HTR-8/SVneo (cell line): ENCODE measurements around the gene CERS1.
A peak's percentile ranks its signal among the peaks of the same experiment; 100 is the strongest.

Experiments
- DNase-seq: peaks from one replicate; pipeline ENCODE4 v3.0.0; 2011; ENCODE audit warnings: low spot score, mixed read lengths; ENCODE audit not compliant: insufficient read length
- FAIRE-seq: peaks from 2 replicates; lab custom pipeline; 2011; peaks lifted over from hg19 to GRCh38; lab: Jason Lieb, UNC

Gene CERS1

DNA sequence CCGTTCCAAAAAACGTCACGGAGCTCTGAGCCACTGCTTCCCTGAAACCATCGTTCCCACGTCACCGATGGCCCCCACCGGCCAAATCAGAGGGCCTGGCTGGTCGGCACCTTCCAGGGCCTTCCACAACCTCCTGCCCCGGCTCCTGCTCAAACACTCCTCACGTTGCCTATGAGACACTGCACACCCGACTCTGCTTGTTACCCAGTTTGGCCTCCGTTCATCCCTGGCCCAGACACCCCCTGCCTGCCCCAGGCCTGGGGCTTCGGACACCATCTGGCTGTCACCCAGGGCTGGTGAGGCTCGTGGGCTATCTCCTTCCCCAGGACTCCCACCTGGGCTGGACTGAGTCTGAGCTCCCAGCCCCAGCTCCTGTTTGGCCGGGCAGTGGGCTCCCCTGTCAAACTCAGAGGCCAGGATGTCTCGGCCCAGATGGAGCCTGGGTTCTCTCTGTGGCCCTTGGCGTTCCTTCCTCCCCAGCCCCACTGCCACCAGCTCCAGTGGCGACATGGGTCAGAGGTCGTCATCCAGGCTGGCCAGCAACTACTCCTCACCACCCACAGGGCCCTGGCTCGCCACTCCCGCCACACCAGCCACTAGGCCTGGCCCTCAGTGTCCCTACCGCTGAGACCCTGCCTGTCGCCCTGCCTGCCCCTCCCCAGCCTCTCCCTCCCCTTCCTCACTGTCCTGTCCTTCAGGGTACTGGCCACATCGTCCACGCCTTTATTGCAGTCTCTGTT, 17.7 kb downstream of the CERS1 start:
- DNase-seq, result no peak
- FAIRE-seq, result no peak

DNA sequence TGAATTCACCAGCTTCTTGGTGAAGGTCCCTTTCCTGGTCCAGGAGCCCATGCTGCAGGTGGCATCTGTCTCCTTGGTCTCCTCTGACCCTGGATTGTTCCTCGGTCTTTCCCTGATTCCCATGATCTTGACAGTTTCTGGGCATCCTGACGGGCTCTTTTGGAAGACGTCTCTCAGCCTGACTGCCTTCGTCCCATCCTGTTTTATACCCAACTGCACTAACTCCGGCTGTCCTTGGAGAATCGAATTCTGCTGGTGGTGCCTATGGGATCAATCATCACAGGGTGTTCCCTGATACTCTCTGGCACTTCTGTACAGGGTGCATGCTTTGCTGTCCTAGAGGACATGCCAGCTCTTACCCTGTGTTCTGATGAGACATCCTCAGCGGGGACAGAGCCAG, 19.1 kb downstream of the CERS1 start:
- FAIRE-seq, result no peak
- no peak for DNase-seq

DNA sequence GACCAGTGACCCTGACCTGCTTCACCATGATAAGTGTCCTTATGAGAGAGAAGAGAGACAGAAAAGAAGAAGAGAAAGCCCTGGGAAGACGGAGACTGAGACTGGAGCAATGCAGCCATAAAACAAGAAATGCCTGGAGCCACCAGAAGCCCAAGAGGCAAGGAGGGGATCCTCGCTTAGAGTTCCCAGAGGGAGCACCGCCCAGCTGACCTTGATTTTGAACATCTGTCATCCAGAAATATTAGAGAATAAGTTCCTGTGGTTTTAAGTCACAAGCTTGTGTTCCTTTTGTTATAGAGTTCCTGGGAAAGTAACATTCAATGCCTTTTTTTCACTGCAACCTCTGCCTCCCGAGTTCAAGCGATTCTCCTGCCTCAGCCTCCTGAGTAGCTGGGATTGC, 20.2 kb downstream of the CERS1 start:
- DNase-seq (no peak), FAIRE-seq (no peak)

DNA sequence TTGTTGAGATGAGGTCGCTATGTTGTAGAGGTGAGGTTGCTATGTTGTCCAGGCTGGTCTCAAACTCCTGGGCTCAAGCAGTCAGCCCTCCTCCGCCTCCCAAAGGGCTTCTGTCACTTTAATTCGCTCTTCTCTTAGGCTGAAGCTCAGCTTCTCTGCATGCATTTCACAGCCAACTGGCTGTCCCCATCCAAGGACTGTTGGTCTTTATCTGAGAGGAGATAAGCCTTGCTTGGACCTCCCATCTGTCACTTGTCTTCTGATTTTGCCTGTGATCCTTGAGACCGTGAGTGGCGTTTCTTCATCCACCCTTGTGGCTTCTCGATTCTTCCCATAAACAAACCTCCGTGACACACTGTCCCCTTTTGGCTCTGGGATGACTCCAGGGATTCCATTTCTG, 24.4 kb downstream of the CERS1 start:
- no peak for FAIRE-seq
- no peak for DNase-seq

DNA sequence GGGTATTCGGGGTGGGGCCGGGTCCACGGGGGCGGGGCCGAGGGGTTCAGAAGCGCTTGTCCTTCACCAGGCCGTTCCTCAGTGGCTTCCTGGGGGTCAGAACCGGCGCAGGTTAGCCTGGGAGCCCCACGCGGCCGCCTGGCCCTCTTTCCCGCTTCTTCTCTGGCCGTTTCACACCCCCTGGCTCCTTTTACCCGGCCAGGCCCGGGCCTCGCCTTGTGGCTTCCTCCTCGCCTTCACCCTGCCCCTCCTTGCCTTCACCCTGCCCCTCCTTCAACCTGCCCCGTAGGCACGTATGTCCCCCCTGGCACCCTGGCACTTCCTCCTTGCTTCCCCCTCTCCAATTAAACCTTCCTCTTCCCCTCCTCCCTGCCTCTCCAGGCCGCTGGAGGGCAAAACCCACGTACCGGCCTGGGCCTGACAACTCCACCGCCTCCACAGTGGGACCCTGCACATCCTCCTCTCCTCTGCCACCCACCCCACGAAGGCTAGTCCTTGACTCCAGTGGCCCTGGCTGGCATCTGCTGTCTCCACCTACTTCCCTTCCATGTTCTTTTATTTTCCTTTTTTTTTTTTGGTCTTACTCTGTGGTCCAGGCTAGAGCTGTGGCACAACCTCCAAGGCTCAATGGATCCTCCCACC, 25.3 kb downstream of the CERS1 start:
- no peak for FAIRE-seq

DNA sequence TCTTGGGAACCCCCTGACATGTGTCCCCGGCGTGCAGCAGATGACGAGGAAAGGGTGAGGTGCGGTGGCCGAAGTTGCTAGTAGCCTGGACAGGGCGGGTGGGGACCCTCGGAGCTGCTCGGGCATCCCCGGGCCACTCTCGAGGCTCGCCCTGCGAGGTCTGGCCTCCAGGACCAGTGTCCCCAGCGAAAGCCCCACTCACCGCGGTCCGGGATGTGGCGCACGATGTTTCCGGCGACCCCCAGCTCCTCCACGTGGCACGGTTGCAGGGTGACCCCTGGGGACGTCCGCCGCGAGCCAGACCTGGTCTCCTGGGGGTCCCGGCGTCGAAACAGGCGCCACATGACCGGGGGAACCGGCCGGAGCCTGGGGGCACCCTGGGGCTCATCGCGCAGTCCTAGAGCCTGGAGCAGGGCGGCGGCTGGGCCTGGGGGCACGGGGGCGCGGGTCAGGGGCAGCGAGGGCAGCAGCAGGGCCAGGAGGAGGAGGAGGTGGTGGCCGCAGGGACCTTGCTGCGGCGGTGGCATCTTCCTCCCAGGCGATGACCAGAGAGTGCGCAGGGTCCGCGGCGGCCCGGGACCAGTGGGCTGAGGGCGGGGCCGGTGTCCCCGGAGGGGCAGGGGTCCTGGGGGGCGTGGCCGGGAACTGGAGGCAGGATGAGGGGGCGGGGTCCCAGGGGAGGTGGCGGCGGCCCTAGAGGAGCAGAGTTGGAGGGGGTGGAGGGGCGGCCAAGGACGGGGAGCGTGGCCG, 26.0 kb downstream of the CERS1 start:
- FAIRE-seq (no peak), DNase-seq (no peak)

More for the DNA sequence above, 25.3 kb downstream of the CERS1 start:
- DNase-seq, result no peak

DNA sequence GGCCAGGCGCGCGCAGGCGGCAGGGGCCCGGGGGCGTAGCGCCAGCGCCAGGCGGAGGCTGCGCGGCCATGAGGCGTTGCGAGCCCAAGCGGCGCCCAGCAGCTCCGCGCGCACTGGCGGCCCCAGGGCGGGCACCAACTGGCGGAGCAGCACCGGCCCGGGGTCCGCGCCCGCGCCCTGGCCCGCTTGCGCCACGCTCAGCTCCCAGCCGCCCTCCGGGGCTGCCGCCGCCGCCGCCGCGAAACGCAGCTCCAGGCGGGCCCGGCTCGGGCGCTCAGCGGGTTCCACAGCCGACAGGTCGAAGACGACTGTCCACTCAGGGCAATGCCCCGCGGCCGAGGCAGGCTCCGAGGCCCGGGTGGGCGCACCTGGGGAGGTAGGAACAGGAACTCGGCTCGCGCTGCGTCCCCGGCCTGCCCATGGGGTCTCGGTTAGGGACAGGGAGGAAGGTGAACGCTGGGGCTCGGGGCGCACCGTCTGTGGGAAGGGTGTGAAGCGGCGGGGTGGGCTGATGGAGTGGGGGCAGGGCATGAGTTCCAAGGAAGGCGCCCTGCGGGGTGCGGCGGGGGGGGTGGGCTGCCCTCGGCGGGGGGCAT, 26.8 kb downstream of the CERS1 start:
- no peak for FAIRE-seq
- no peak for DNase-seq

DNA sequence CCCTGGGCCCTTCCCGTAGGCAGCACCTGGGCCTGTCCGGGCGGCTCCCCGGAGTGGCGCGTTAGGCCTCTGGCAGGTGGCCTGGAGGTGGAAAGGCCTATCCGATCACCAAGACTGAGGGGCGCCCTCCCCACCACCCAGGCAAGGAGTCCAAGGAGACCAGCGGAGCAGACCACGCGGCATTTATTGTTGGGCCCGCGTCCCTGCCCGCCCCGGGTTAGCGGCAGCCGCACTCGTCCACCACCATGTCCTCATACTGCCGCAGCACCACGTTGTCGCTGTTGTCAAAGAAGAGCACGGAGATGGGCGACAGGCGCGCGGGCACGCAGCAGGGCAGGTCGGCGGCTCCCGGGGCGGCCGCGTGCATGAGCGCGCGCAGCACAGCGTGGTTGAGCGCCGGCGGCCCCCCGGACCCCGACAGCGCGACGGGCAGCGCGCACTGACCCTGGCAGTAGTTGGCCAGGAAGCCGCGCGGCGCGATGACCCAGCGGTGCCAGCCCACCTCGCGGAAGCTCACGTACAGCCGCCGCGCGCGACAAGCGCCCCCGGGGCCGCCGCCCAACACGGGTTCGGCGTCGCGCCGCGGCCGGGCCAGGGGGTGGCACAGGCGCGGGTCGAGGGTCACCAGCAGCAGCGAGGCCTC, 27.5 kb downstream of the CERS1 start:
- no peak for DNase-seq
- FAIRE-seq, result peak; percentile 26

DNA sequence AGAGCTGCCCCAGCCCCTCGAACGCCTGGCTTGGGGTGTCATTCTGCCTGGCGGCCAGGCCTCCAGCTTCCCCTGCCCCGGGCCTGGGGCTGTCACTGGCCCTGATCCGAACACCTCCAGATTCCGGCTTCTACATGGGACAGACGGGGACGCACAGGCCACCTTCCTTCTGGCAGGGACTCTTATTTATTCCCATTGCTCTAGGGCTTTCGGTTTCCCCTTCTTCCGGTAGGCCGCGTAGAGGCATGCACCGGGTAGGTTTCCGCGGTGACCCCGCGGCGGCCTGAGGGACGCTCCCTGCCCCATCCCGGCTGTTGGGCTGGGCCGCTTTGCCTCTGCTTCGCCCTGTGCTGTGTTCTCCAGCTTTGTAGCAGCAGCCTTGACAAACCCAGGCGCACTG, 28.2 kb downstream of the CERS1 start:
- DNase-seq (no peak), FAIRE-seq (no peak)

DNA sequence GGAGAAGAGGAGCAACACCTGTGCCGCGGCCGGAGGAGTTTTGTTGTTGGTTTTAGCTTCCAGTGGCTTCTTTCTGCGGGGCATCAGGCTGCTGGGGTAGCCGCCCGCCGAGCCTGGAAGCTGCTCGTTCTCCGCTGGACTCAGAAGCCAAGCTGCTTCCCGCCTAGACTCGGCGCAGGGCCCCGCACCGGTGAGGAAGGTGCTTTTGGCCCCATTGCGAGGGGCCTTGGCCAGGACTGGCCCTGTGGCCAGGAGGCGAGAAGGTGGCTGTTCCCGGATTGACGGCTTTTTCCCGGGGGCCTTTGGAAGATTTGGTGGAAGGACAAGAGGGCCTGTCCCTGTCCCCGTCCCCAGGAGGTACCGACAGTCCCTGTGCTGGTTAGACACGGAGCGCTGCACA, 28.8 kb downstream of the CERS1 start:
- DNase-seq (no peak), FAIRE-seq (no peak)

DNA sequence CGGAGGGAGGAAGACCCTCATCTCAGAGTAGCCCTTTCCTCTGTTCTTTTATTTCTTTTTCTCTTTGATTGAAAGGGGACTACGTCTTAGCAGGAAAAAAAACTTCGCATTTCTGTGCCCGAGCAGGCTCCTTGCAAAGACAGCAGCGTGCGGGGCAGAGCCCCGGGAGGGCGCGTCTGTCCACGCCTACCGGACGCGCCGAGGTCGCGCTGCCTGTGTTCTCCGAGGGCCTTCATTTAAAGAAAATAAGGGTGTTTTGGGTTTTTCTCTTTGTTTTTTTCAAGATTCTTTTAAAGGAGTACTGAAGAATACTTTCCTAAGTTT, 29.2 kb downstream of the CERS1 start:
- no peak for FAIRE-seq
- DNase-seq, result no peak

DNA sequence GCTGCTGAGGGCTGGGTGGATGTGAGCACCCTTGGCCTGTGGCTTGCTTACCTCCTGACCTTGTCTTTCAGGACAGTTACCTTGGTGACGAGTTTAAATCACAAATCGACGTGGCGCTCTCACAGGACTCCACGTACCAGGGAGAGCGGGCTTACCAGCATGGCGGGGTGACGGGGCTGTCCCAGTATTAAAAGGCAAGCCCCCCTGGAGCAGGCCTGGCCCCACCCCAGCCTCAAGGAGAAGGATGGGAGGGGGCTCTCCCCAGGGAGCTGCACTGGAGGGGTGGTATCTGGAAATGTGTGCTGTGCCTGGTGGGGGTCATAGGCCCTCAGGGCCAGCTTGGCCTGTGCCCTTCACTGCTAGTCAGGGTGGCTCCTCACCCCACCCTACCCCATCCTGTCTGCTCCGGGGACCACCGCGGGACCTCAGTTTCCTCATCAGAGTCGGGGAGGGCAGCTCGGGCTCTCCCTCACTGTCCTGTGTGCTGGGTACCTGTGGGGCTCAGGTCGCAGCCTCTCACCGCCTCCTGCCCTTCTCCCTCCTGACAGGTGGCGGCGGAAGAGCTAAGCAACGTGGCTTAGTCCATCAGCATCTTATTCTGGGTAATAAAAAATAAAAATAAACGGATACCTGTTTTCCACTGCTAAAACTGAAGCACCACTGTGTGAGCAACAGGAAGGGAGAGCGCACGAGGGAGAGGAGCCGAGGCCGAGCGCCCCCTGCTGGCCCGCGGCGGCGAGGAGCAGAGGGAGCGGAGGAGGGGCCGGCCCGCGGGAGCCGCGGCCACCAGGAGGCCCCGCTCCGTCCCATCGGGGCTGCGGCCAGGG, 29.8 kb downstream of the CERS1 start:
- DNase-seq (peak; percentile 83), FAIRE-seq (no peak)

DNA sequence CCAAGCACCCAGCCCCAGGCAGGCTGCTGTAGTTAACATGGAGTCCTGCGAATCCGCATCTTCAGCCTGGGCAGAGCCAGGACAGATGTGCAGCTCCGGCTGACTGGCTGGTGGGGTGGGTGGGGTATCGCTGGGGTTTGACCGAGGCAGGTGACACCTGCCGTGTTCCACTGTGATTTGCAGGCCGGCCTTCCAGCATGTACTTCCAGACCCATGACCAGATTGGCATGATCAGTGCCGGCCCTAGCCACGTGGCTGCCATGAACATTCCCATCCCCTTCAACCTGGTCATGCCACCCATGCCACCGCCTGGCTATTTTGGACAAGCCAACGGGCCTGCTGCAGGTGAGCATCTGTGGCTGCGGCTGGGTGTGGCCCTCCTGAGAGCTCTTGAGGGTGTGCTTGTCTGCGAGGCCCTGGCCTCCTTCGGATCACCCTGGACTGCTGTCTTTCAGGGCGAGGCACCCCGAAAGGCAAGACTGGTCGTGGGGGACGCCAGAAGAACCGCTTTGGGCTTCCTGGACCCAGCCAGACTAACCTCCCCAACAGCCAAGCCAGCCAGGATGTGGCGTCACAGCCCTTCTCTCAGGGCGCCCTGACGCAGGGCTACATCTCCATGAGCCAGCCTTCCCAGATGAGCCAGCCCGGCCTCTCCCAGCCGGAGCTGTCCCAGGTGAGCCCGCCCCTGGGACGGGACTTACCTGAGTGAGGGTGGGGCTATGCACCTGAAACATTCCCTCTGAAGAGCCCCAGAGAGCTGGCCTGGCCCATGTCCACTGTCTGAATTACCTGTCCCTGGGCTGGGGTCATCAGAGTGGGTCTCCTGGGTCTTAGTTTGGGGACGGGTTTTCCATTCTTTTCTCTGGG, 30.6 kb downstream of the CERS1 start:
- FAIRE-seq, result no peak
- DNase-seq, result no peak

DNA sequence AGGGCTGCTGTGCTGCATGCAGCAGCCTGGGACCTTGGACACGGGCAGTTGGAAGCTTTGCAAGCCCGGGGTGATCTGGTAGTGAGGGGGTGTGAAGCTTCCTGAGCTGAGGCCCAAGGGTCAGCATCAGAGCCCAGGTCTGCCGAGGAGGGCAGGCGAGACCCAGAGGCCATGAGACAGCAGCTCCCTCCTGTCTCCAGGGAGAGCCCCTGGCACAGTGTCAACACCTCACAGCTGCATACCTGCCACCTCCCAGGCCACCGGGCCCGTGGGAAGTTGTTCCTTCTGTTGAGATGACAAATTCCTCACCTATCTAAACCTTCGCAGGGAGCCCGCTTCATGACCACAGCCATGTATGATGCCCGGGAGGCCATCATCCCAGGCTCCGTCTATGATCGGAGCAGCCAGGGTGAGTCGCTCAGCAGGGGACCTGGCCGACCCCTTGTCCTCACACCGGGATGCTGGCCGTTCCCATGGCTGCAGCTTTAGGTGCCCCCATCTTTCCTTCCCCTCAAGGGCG, 32.1 kb downstream of the CERS1 start:
- DNase-seq (no peak), FAIRE-seq (no peak)

DNA sequence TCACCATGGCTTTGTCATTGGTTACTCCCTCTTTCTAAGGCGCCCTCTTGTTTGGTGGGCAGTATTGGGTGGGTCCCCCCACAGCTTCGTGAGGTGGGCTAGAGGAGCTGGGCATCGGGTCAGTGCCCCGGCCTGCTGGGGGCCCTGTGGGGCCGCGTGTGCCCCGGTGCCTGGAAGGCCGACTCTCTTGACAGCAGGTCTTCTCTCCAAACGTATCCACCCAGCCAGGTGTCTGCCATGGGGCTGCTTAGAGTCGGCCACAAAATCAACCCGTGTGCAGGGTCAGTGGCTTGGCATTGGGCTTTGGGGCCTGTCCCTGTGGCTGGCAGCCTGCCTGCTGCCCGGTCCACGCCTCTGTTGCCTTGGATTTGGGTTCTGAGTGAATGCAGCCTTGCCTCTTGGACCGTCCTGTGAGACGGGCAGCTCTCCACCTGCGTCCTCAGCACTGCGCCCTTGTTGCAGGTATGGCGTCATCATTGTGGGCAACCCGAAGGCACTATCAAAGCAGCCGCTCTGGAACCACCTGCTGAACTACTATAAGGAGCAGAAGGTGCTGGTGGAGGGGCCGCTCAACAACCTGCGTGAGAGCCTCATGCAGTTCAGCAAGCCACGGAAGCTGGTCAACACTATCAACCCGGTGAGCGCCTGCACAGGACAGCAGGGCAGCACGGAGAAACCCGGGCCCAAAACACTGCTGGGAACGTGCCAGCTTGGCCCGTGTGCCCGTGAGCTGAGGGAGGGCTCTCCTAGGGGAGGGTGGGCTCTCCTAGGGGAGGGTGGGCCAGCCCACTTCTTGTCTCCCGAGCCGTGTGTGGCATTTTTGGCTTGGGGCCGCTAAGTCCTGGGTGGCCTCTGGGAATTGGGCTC, 32.7 kb downstream of the CERS1 start:
- no peak for FAIRE-seq
- DNase-seq, result no peak

DNA sequence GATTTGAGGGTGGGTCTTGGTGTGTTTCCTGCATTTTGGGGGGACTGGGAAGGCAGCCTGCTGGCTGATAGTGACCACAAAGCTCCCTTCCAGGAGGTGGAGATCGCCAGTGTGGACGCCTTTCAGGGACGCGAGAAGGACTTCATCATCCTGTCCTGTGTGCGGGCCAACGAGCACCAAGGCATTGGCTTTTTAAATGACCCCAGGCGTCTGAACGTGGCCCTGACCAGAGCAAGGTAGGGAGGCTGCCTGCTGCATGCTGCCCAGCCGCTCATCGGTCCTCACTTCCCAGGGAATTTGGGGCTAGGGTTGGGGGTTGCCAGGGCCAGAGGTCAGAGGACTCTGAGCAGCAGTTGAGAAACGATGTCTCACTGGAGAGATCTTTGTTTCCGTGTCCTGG, 34.0 kb downstream of the CERS1 start:
- DNase-seq (no peak), FAIRE-seq (no peak)

DNA sequence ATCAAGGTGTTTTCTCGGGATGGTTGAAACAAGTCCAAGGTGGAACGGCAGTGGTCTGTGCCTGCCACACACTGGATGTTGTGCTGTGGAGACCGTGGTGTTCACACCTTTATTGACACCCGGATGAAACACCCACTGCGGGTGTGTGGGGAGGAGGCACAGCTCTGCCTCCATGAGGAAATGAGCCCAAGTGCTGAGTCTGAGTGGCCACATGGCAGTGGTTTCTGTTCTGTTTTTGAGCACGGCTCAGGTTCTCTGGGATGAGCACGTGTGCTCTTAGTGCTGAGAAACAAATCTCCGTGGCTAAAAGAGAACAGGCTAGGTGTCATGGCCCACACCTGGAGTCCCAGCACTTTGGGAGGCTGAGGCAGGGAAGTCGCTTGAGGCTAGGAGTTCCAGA, 34.7 kb downstream of the CERS1 start:
- FAIRE-seq (no peak), DNase-seq (no peak)

DNA sequence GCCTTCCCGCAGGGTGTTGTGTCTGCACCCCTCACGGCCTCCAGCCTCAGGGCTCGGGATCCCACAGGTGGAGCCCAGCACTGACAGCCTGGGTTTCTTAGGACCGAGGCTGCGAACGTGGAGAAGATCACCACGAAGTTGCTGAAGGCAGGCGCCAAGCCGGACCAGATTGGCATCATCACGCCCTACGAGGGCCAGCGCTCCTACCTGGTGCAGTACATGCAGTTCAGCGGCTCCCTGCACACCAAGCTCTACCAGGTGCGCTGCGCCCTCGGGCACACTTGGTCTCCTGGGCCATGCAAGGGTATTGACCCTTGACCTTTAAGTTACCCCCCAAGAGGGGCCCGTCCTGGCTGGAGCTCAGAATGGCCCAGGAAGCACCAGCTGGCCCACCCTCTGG, 35.2 kb downstream of the CERS1 start:
- no peak for FAIRE-seq
- DNase-seq, result no peak
